GM19023 (cell line): Measurements from ENCODE around the gene COL18A1.
"Not testable (repeated sequence)": the region's sequence is repeated elsewhere in the genome, so short reads cannot be mapped to it uniquely, and the experiment has no call there.

Experiments
- ATAC-seq: cut with Tn5 transposase; IDR thresholded peaks from one replicate; pipeline ENCODE4 v1.9.1; 2021; ENCODE audit warnings: mild to moderate bottlenecking, moderate library complexity; ENCODE audit not compliant: unreplicated experiment

The COL18A1 gene

DNA sequence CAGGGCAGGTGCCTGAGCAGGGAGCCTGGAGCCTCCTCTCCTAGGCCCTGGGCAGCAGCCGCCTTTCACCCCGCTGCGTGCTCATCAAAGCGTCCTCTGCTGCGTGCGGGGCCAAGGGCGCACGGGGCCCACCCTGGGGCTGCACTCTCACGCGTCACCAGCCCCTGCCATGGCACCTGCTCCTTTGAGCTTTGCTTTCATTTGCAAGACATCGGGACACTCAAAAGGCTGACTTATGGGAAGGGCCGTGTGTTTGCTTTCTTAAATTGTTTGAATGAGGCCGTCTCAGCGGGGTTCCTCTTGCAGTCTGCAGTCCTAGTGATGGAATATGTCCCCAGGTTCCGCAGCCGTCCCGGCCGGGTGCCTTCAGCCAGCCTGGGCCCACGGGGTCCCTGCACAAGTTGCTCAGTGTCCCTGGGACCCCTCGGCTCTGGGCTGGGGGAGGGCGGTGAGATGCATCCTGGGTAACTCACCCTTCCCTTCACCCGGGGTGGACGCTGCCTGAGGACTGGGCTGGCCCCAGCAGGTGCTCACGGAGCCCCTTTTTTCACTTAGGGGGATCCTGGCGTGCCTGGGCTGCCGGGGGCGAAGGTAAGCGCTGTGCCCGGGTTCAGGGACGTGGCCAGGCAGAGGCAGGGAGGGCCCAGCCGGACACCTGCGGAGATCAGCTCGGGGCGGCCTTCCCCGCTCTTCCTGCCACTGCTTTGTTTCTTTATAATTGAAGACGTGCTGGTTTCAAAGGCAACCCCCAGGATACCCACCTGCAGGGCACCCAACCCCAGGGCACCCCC lies 84.2 kb downstream of the COL18A1 start:
- ATAC-seq: no peak

DNA sequence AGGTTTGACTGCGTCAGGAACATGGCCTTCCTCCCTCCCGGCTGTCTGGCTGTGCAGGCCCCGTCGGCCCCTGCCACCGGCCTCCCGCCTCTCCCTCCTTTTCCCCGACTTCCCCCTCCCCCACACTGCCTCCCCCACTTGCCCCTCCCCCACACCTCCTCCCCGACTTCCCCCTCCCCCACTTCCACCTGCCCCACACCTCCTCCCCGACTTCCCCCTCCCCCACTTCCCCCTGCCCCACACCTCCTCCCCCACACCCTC lies 84.7 kb downstream of the COL18A1 start:
- no peak for ATAC-seq

DNA sequence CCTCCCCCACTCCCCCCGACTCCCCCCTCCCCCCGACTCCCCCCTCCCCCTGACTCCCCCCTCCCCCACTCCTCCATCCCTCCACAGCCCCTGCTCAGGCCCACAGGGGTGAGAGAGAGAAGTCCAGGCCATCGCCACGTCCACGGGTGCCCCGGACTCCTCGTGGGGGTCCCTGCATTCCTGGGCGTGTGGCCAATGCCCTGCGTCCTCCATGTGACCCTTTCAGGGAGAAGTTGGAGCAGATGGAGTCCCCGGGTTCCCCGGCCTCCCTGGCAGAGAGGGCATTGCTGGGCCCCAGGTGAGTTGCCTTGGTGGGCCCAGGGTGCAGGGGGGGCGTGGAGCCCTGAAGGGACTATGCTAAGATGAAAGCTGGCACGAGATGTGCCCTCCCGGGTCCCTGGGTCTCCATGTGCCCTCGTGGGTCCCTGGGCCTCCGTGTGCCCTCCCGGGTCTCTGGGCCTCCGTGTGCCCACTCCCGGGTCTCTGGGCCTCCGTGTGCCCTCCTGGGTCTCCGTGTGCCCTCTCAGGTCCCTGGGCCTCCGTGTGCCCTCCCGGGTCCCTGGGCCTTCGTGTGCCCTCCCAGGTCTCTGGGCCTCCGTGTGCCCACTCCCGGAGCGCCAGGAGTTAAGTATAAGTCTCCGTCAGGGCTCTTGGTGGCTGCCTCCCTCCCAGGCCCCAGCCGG lies 85.2 kb downstream of the COL18A1 start:
- ATAC-seq: no peak

DNA sequence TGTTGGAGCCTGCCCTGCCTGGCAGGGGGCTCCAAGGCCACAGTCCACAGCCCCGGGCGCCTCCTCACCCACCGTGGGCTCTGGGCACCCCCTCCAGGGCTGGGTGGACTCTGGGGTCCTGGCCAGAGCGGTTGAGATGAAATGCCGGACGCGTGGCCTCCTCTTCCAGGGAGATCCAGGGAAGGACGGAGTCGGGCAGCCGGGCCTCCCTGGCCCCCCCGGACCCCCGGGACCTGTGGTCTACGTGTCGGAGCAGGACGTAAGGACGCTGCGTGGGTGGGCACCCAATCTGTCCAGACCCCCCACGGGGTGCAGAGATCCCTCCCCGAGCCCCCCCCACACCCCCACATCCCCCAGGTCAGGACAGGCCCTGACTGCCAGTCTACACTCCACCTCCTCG lies 86.1 kb downstream of the COL18A1 start:
- ATAC-seq: no peak

DNA sequence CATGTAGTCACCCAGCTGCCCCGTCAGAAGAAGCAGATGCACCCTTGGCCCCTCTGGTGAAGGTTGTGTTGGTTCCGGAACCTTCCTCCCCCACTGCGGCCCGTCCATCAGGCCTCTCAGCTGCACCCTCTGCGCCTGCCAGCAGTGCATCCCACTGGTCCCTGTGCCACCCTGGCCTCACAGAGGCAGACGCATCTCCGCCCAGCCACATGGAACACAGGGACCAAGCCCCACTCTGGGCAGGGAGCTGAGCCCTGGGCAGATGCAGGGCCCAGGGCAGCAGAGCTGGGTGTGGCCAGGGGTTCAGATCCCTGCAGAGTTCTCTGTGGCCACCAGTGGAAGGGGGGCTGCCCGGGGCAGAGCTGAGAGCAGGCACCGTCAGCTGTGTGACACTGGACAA lies 86.7 kb downstream of the COL18A1 start:
- no peak for ATAC-seq

DNA sequence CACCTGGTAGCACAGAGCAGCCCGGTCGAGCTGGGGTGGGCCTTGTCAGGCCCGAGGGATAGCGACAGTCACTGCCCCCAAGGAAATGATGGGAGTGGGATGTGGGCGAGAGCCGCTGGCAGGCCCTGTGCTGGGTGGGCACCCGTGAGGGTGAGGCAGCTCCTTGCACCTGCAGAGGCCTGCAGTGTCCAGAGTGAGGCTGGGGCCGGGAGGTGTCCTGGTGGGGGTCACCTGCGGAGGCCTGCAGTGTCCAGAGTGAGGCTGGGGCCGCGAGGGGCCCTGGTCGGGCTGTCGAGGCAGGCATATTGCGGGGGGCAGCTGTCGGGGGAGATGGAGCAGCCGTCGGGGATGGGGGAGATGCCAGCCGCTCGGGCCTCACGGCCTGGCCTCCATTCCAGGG lies 87.8 kb downstream of the COL18A1 start:
- no peak for ATAC-seq

DNA sequence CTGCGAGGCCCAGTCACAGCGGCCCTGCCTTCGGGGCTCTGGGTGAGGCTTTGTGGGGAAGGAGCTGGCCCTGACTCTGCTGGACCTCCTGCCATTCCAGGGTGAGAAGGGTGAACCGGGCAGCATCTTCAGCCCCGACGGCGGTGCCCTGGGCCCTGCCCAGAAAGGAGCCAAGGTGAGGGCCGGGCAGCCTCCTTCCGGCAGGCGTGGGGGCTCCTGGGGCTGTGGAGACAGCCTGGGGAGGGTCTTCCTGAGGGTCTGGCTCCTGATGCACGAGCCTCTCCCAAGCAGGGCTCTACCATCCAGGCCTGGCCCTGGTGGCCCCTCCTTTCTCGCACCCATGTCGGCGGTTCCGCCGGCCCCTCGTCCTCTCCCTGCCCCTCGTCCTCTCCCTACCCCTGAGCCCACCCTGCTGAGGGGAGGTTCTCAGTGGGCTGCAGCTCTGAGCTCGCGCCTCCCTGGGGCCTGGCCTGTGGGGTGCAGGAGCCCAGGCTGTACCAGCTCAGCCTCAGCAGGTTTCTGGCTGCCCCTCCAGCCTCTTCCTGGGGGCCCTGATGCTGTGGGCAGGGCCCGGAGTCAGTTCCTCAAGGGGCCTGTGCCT lies 88.5 kb downstream of the COL18A1 start:
- no peak for ATAC-seq

DNA sequence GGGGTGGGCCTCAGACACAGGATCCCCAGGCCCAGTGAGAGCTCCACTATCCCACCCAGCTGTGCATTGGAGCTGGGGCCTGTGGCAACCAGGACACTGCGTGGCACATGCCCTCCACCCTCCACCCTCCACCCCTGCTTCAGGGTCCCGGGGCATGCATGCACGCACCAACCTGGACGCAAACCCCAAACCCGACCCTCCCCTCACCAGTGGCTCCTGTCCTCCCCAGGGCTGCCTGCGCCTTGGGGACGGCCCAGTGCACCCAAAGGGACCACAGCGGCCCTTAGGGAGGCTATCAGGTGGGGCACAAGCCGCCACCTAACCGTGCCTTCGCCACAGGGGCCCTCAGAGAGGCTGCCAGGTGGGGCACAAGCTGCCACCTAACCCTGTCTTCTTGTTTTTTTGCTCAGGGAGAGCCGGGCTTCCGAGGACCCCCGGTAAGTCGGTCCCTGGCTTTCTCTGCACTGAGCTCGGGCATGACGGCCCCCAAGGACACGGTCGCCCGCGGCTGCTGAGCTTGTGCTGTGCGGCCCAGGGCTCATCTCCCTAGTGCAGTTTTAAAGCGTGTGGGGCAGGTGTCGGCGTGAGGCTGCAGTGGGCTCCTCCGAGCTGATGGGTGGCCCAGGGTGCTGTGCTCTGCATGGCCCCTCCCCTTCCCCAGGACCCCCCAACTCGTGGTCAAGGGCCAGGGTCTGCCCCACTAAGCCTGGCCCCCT lies 89.3 kb downstream of the COL18A1 start:
- no peak for ATAC-seq

DNA sequence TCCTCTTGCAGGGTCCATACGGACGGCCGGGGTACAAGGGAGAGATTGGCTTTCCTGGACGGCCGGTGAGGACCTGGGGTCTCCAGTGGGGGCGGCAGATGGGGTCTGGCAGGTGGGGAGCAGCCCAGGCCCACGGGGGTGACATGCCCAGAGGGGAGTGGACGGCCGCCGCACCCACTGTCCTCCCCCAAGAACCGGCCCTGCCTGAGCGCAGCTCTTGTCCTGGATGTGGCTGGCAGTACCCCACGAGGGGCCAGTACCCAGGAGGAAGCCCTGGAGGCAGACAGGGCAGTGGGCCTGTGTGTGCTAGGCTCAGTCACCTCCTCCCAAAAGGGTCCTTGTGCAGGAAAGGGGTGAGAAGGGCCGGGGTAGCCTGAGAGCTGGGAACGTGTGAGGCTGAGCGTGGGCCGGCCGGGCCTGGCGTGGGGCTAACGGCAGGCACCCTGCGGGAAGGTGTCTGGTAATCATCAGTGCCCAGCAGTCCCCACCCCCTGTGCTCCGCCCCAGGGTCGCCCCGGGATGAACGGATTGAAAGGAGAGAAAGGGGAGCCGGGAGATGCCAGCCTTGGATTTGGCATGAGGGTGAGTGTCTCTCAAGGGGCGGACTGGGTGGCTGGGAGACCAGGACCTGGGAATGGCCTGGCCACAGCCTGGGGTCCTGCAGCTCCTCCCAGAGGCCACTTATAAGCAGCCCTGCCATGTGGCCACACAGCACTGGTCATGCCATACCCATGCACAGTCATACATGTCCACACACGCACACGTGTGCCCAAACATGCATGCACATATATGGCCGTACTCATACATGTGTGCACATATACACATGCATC lies 90.1 kb downstream of the COL18A1 start:
- no peak for ATAC-seq

DNA sequence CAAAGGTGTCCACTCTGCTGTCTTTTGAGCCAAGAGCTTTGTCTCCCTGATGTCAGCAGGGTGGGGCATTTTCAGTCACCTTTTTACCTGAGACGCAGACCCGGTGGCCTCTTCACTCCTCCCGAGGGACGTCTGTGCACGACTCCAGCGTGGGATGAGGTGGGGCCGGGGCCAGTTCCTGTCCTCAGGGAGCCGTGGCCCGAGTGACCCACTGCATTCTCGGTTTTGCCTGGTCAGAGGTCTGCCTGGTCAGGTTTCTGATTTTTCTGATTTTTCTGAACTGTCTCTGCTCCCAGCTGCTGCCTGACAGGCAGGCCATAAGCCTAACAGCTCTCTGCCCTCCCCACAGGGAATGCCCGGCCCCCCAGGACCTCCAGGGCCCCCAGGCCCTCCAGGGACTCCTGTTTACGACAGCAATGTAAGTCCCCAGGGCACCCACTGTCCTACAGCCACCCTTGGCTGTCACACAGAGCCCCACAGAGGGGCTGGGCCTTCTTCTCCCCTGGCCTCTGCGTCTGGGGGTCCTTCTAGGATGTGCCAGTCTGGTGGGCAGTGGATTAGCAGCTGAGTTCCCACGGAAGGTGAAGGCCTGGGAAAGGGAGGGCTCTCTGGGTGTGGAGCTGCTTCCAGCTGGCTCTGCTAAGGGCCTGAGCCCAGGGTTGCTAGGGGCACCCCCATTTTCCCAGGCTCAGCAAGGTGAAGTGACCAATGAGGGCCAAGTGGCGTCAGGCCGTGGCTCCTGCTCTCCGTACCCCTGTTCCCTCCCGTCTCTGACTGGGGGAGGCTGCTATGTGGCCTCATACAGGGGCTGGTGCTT lies 91.4 kb downstream of the COL18A1 start:
- no peak for ATAC-seq

DNA sequence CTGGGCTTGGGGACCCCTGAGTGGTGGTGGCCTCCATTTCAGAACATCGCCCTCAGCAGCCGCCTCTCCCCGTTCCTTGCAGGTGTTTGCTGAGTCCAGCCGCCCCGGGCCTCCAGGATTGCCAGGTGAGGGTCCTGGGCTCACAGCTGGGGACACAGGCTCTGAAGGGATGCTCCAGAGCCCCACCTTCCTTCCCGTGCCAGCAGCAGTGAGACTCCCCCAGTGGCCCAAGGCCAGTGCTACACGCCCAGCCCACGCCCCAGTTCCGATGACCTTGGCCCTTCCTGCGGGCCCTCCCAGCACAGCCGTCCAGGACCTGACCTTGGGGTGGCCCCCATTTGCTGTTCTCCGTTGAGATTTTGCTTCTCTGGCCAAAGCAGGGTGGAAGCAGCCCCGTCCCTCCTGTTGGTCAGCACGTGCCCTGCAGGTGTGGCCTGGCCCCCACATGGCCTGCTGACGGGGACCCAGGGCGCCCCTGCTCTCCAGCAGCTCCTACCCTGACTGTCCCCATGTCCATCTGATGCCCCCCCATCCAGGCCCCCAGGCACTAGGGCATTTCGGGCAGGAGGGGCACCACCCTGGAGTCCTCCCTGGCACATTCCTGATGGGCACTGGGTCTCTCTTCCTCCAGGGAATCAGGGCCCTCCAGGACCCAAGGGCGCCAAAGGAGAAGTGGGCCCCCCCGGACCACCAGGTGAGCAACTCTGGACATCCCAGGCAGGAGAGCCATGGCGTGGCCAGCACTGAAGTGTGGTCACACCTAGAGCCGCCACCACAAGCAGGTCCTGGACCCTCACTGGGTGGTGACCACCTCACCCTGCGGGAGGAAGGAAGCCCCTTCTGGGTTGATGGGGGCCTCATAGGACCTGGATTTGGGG lies 92.2 kb downstream of the COL18A1 start:
- ATAC-seq: no peak

DNA sequence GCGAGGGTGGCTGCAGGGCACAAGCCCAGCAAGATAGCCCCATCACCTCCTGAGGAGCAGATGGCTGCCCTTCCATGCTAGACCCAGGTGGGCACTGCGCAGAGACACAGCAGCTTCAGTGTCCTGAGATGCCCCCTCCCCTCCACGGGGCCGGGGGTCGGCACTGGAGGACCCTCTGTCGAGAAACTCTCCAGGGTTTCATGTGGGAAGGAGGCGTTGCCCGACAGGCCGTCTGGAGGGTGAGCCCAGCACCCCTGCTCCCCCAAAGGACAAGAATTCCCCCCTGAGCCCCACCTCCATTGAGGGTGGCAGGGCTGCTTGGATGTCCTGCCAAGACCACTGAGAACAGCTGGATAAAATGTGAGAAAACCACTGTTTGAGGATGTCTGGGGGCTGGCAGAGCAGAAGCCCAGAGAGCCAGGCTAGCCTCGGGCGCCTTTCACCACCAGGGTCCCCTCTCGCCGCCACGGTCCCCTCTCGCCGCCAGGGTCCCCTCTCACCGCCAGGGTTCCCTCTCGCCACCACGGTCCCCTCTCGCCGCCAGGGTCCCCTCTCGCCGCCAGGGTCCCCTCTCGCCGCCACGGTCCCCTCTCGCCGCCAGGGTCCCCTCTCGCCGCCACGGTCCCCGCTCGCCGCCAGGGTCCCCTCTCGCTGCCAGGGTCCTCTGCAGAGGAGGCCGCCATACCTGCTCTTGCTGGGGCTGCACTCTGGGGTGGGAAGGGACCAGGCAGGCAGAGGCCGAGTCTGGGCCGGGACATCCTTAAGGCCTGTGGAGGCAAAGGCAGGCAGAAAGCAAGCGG lies 93.1 kb downstream of the COL18A1 start:
- no peak for ATAC-seq

DNA sequence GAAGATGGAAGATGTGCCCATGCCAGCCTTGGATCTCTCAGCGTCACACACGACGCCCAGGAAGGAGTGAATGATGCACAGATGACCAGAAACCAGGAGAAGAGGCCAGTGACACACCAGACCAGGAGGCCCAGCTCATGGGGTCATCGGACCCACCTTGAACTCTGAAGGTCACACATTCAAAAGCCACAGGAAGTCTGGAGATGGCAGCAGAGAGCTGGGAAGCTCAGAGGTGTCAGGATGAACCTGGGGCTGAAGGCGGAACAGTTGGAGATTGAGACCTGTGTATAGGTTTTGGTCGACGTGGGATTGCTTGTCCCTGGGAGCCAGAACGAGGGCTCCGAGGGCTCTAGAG lies 93.7 kb downstream of the COL18A1 start:
- ATAC-seq: no peak

DNA sequence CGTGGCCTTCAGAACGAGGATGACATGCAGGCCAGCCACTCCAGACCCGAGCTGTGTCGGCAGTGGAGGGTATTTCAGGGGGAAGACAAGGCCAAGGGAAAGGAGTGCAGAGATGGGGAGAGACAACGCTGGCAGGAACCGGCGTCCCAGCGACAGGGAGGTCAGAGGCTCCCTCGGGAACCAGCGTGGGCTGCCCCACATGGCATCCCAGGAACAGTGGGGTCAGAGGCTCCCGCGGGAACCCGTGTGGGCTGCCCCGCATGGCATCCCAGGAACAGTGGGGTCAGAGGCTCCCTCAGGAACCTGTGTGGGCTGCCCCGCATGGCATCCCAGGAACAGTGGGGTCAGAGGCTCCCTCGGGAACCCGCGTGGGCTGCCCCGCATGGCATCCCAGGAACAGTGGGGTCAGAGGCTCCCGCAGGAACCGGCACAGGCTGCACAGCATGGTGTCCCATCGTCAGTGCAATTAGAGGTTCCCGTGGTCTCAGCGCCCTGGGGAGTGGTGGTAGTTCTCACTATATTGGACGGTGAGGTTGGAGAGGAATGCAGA lies 94.3 kb downstream of the COL18A1 start:
- no peak for ATAC-seq

DNA sequence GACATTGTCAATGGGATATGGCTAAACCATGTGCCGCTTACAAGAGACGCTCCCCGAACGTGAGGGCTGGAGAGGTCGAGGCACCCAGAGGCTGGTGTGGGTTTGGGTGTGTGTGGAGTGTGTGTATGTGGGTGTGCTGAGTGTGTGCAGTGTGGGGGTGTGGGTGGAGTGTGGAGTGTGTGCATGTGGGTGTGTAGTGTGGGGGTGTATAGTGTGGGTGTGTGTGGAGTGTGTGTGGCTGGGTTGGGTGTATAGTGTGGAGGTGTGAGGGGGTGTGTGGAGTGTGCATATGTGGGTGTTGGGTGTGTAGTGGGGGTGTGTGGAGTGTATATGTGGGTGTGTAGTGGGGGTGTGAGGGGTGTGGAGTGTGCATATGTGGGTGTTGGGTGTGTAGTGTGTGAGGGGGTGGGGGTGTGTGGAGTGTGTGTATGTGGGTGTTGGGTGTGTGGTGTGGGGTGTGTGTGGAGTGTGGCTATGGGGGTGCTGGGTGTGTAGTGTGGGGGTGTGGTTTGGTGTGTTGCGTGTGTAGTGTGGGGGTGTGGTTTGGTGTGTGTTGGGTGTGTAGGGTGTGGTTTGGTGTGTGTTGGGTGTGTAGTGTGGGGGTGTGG lies 95.1 kb downstream of the COL18A1 start:
- ATAC-seq: no peak

DNA sequence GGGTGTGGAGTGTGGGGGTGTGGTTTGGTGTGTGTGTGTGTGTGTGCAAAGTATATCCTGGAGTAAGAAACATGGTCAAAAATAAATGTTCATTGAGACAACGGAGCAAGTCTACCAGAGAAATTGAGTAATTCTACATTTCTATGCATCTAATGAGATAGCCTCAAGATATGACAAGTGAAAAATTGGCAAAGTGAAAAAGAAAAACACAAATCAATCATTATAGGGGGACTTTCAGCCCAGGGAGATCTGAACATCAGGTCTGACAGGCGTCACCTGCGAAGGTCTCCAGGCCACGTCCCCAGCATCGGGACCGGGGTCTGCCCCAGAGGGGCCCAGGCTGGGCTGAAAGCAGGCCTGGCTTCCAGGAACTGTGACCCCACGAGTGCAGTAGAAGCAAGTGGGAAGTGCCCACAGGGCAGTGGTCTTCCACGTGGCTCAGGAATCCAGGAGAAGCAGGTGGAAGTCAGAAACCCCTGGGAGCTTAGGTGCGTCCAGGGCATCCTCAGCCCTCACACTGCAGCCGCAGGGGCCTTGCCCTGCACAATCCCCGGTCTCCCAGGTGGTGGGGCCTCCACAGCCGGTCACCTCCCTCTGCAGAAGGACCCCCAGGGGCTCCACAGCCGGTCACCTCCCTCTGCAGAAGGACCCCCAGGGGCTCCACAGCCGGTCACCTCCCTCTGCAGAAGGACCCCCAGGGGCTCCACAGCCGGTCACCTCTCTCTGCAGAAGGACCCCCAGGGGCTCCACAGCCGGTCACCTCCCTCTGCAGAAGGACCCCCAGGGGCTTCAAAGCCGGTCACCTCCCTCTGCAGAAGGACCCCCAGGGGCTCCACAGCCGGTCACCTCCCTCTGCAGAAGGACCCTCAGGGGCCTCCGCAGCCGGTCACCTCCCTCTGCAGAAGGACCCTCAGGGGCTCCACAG lies 96.4 kb downstream of the COL18A1 start:
- ATAC-seq: not testable (repeated sequence)

DNA sequence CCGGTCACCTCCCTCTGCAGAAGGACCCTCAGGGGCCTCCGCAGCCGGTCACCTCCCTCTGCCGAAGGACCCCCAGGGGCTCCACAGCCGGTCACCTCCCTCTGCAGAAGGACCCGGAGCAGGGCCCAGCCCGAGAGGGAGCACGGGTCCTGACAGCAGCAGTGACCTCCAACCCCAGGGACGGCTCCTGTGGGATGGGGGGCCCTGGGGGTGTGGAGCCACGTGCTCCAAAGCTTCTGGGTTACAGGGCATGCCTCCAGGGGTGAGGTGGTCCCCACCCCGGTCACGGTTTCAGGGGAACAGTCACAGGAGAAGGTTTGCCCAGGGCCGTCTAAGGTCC lies 97.0 kb downstream of the COL18A1 start:
- ATAC-seq: no peak
